Astrocyte of the spinal cord (primary cell): ENCODE results near the gene HELZ.
"Not testable (repeated sequence)": the region's sequence is repeated elsewhere in the genome, so short reads cannot be mapped to it uniquely, and the experiment has no call there.

Source experiments
- DNase-seq: peaks from one replicate; pipeline ENCODE4 v3.0.0; 2011; ENCODE audit warnings: low read depth, low spot score
- H3K4me3 ChIP-seq: 2 replicates; pipeline ENCODE4 v1.5.1; 2011; ENCODE audit warnings: low read depth, mild to moderate bottlenecking, low read length, moderate library complexity
- in situ Hi-C: cut with HindIII; loops from 2 replicates; pipeline ENCODE4 v1.10.0; 2017; ENCODE audit warnings: low sequenced_read_pairs
- TF ChIP-seq, protein P1 (sequence below): IDR thresholded peaks from 2 replicates; pipeline ENCODE4 v1.5.1; 2012; ENCODE audit warnings: low read depth, mild to moderate bottlenecking, low read length, inconsistent platforms

HELZ gene

DNA sequence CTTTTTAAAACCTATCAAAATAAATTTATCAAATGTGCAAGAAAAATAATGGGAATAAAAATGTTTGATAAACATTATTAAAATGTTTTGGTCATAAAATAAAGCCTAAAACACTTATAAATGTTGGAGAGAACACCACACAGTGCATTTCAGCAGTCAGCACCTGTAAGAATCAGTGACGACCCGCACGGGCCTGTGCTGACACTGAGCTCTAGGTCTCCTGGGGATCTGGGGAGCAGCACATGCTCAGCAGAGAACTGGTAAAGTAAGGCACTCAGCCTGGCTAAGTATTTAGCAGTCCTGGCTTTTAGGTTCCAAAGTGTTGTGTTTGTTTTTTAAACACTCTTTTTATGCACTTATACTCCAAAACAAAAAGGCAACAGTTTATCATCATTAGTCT lies 46.9 kb downstream of the HELZ start:
- in situ Hi-C loops, result no loop called here
- no peak overlapping the region for H3K4me3 ChIP-seq
- no peak for DNase-seq
- TF ChIP-seq, protein P1, sequence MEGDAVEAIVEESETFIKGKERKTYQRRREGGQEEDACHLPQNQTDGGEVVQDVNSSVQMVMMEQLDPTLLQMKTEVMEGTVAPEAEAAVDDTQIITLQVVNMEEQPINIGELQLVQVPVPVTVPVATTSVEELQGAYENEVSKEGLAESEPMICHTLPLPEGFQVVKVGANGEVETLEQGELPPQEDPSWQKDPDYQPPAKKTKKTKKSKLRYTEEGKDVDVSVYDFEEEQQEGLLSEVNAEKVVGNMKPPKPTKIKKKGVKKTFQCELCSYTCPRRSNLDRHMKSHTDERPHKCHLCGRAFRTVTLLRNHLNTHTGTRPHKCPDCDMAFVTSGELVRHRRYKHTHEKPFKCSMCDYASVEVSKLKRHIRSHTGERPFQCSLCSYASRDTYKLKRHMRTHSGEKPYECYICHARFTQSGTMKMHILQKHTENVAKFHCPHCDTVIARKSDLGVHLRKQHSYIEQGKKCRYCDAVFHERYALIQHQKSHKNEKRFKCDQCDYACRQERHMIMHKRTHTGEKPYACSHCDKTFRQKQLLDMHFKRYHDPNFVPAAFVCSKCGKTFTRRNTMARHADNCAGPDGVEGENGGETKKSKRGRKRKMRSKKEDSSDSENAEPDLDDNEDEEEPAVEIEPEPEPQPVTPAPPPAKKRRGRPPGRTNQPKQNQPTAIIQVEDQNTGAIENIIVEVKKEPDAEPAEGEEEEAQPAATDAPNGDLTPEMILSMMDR, result no peak

DNA sequence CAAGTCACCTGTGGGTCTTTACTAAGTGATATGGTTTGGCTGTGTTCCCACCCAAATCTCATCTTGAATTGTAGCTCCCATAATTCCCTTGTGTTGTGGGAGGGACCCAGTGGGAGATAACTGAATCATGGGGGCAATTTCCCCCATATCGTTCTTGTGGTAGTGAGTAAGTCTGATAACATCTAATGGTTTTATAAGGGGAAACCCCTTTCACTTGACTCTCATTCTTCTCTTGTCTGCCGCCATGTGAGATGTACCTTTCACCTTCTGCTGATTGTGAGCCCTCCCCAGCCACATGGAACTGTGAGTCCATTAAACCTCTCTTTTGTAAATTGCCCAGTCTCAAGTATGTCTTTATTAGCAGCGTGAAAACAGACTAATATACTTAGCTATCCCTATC lies 48.0 kb downstream of the HELZ start:
- in situ Hi-C loops, H3K4me3 ChIP-seq, DNase-seq: not testable (repeated sequence)

DNA sequence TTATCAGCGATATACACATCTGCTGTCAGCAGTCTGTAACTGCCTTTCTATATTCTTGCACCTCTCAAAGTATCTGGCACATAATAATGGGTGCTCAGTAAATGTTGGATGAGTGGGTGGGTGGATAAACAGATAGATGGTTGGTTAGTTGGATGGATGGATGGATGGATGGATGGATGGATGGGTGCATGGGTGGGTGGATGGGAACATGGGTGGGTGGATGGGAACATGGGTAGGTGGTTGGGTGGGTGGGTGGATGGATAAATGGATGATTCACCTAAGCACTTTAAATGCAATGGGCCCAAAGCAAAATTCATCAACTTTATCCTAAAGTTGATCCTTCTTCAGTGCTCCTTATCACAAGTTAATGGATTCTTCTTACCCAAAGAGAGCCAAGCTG lies 48.6 kb downstream of the HELZ start:
- DNase-seq, result no peak
- no peak overlapping the region for H3K4me3 ChIP-seq
- TF ChIP-seq, protein P1, result no peak
- in situ Hi-C loops, result no loop called here

DNA sequence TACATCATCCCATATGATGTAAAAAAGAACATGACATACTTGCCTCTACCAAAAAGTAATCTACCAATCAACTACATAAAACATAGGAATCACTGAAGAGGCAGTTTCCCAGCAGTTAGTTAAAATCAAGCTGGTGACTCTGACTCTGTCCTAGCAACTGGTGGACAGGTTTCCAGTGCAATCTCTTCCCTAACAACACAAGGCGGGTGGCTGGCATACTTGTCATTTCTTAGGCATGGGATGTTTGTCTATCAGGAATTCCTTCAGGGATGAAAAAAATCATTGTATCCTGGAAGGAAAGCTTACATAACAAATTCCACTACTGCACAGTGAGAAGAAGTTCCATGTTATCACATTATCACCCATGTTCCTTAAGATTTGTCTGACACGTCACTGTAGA lies 50.9 kb downstream of the HELZ start:
- DNase-seq, result peak; percentile 39
- TF ChIP-seq, protein P1, result no peak

DNA sequence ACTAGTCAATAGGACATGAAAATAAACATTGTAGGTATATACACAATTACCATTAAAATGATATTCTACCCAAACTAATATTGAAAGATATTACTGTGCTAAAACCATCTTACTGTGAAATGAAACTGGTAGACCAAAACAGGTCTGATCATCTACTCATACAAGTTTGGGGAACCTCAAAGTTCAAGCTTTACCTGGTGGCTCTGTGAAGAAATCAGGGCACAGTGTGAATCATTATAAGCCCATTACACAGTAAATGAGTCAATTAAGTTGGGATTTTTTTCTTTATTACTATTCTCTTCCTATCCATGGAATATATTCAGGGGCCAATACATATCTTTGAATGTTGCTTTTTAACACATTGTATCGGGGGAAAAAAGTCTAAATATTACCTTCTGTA lies 57.1 kb downstream of the HELZ start:
- no peak for DNase-seq
- H3K4me3 ChIP-seq, result no peak overlapping the region
- in situ Hi-C loops, result no loop called here
- TF ChIP-seq, protein P1, result no peak

More for the DNA sequence above, 50.9 kb downstream of the HELZ start:
- H3K4me3 ChIP-seq, result no peak overlapping the region
- in situ Hi-C loops, result no loop called here

DNA sequence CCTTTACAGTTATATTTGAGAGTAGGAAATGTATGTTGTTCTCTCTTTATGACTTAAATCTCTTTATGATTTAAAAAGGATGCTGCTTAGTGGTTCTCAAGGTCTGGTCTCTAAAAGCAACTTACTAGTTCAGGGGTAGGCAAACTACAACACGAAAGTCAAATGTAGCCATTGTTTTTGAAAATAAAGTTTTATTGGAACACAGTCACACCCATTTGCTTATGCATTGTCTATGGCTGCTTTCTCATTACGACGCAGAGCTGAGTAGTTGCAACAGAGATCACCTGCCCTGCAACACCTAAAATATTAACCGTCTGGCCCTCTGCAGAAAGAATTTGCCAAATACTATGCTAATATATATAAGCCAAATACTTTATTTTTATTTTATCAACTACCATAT lies 58.2 kb downstream of the HELZ start:
- H3K4me3 ChIP-seq, result no peak overlapping the region
- TF ChIP-seq, protein P1, result no peak
- in situ Hi-C loops, result no loop called here
- DNase-seq, result no peak

DNA sequence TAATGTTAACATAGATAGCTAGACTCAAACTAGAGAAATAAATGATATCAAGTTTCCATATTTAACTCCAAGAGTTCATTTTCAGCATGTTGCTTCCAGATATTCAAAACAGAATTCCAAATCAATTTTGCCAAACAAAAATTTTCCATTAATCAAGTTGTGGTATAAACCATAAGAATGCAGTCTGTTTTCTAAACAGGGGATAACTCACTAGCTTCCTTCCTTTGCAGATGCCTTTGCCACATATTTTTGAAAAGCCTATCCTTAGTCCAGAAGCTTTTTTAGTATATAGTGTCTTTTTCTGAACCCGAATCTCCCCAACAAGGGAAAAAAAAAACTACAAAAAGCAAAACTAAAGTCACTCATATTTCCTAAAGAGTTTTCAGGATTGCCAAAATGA lies 61.5 kb downstream of the HELZ start:
- TF ChIP-seq, protein P1, result no peak
- no peak for DNase-seq
- no peak overlapping the region for H3K4me3 ChIP-seq
- in situ Hi-C loops, result no loop called here
